HL-60 (cell line): ENCODE results near the gene USP8.

ENCODE experiments used
- CTCF ChIP-seq: IDR thresholded peaks from one replicate; pipeline ENCODE4 v1.5.1; 2011; ENCODE audit warnings: low read length, control low read depth, inconsistent platforms; ENCODE audit not compliant: insufficient read depth
- GABPA ChIP-seq: IDR thresholded peaks from 2 replicates; pipeline ENCODE4 v1.6.1; 2012; ENCODE audit warnings: low read depth
- POLR2AphosphoS5 ChIP-seq: IDR thresholded peaks from 2 replicates; pipeline ENCODE4 v1.6.1; 2012; ENCODE audit warnings: low read depth
- REST ChIP-seq: IDR thresholded peaks from 2 replicates; pipeline ENCODE4 v1.6.1; 2012; ENCODE audit warnings: low read depth; ENCODE audit not compliant: insufficient replicate concordance
- SPI1 ChIP-seq: IDR thresholded peaks from 2 replicates; pipeline ENCODE4 v1.6.1; 2012; ENCODE audit warnings: low read depth, mild to moderate bottlenecking, borderline replicate concordance

- TF ChIP-seq POLR2AphosphoS5 (no peak), REST (no peak), CTCF (no peak), GABPA (no peak), SPI1 (no peak)
These were observed 2.2 kb downstream of the USP8 start for GRCh38 chr15:50426428-50426827.
